SU-DHL-6 (cell line): ENCODE data around the gene ITGB7.

Source experiments
- H2AFZ ChIP-seq: fragments of 200-600 bp; sonication (generic); 2 replicates; pipeline ENCODE4 v1.6.1; 2014; ENCODE audit warnings: low read depth, mild to moderate bottlenecking, moderate library complexity, mixed read lengths, antibody characterized with exemption, low read length; ENCODE audit not compliant: severe bottlenecking
- H3F3A ChIP-seq: fragments of 200-600 bp; shearing (Covaris generic); 2 replicates; pipeline ENCODE4 v1.6.0; 2016; ENCODE audit warnings: antibody characterized with exemption, mild to moderate bottlenecking; ENCODE audit not compliant: insufficient read depth
- H3K27ac ChIP-seq: fragments of 200-600 bp; sonication (generic); 2 replicates; pipeline ENCODE4 v1.5.1; 2016; ENCODE audit warnings: low read depth, mild to moderate bottlenecking, low read length, moderate library complexity, mixed read lengths
- H3K27me3 ChIP-seq: fragments of 200-600 bp; sonication (generic), shearing (Covaris generic); 2 replicates; pipeline ENCODE4 v1.6.0; 2014; ENCODE audit warnings: mild to moderate bottlenecking, low read length
- H3K36me3 ChIP-seq: fragments of 200-600 bp; sonication (generic); 2 replicates; pipeline ENCODE4 v1.6.1; 2014; ENCODE audit warnings: mild to moderate bottlenecking, low read length, mixed read lengths
- H3K4me2 ChIP-seq: fragments of 300-600, 200-600 bp; shearing (Covaris generic), sonication (generic); 2 replicates; pipeline ENCODE4 v1.6.0; 2014; ENCODE audit warnings: low read length, low read depth, mild to moderate bottlenecking; ENCODE audit not compliant: poor library complexity, severe bottlenecking
- H3K4me3 ChIP-seq: fragments of 200-600 bp; sonication (generic); 2 replicates; pipeline ENCODE4 v1.5.1; 2014; ENCODE audit warnings: antibody characterized with exemption, low read length, mild to moderate bottlenecking, mixed read lengths; ENCODE audit not compliant: insufficient read depth, poor library complexity, severe bottlenecking
- H3K79me2 ChIP-seq: fragments of 200-600 bp; sonication (generic); 2 replicates; pipeline ENCODE4 v1.6.1; 2014; ENCODE audit warnings: mild to moderate bottlenecking, low read length, moderate library complexity; ENCODE audit not compliant: insufficient read depth
- H3K9ac ChIP-seq: fragments of 200-600 bp; sonication (generic); 2 replicates; pipeline ENCODE4 v1.7.0; 2014; ENCODE audit warnings: mild to moderate bottlenecking, low read length
- H3K9me2 ChIP-seq: fragments of 200-600 bp; sonication (generic); replicated peaks from 2 replicates; pipeline ENCODE4 v1.6.1; 2014; ENCODE audit warnings: low read length; ENCODE audit not compliant: insufficient read depth
- H3K9me3 ChIP-seq: fragments of 200-600 bp; sonication (generic); 2 replicates; pipeline ENCODE4 v1.6.1; 2014; ENCODE audit warnings: low read length, mixed read lengths; ENCODE audit not compliant: insufficient read depth
- H4K20me1 ChIP-seq: fragments of 200-600 bp; sonication (generic); 2 replicates; pipeline ENCODE4 v1.6.1; 2014; ENCODE audit warnings: low read depth, mild to moderate bottlenecking, antibody characterized with exemption, low read length, moderate library complexity, mixed read lengths
- CTCF ChIP-seq: fragments of 200-600 bp; sonication (generic); IDR thresholded peaks from one replicate; pipeline ENCODE4 v1.5.1; 2017; ENCODE audit warnings: antibody characterized with exemption, mild to moderate bottlenecking, low read length, moderate library complexity; ENCODE audit not compliant: insufficient read depth, poor library complexity, severe bottlenecking
- EZH2phosphoT487 ChIP-seq: fragments of 200-600 bp; sonication (generic), shearing (Covaris generic); conservative IDR thresholded peaks from 2 replicates; pipeline ENCODE4 v1.6.1; 2018; ENCODE audit warnings: mild to moderate bottlenecking, antibody characterized with exemption, low read length, moderate library complexity, mixed read lengths

The ITGB7 gene

GRCh38 chr12:53147653-53148052 is 59.4 kb downstream of the ITGB7 start:
- Histone ChIP-seq H3K27me3 (no peaks in the 10 kb centered on the region), H3K36me3 (no peaks in the 10 kb centered on the region), H3K27ac (no peak overlapping the region), H3K9me2 (no peaks in the 10 kb centered on the region), H3K9ac (no peak overlapping the region), H2AFZ (no peak overlapping the region), H4K20me1 (no peaks in the 10 kb centered on the region), H3K9me3 (no peaks in the 10 kb centered on the region), H3K4me3 (no peak overlapping the region), H3K79me2 (no peaks in the 10 kb centered on the region), H3K4me2 (no peak overlapping the region), H3F3A (peaks cover 4% of the 10 kb centered on the region; the same call in 1 of the 2 replicates)
- no peak for TF ChIP-seq CTCF
- TF ChIP-seq EZH2phosphoT487, result no peak

DNA sequence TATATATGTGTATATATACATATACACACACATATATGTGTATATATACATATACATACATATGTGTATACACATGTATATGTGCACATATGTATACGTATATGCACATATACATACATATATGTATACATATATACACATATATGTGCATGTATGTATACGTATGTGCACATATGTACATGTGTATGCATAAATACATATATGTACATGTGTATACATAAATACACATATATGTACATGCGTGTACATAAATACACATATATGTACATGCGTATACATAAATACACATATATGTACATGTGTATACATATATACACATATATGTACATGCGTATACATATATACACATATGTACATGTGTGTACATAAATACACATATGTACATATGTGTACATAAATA is 59.9 kb downstream of the ITGB7 start:
- Histone ChIP-seq H3K4me2 (no peak overlapping the region), H3K36me3 (no peaks in the 10 kb centered on the region), H3K79me2 (no peaks in the 10 kb centered on the region), H3F3A (peaks cover 4% of the 10 kb centered on the region; the same call in 1 of the 2 replicates), H3K9me3 (no peaks in the 10 kb centered on the region), H3K9ac (no peak overlapping the region), H4K20me1 (no peaks in the 10 kb centered on the region), H3K4me3 (no peak overlapping the region), H3K27me3 (no peaks in the 10 kb centered on the region), H3K9me2 (no peaks in the 10 kb centered on the region), H2AFZ (no peak overlapping the region), H3K27ac (no peak overlapping the region)
- no peak for TF ChIP-seq CTCF
- no peak for TF ChIP-seq EZH2phosphoT487

DNA sequence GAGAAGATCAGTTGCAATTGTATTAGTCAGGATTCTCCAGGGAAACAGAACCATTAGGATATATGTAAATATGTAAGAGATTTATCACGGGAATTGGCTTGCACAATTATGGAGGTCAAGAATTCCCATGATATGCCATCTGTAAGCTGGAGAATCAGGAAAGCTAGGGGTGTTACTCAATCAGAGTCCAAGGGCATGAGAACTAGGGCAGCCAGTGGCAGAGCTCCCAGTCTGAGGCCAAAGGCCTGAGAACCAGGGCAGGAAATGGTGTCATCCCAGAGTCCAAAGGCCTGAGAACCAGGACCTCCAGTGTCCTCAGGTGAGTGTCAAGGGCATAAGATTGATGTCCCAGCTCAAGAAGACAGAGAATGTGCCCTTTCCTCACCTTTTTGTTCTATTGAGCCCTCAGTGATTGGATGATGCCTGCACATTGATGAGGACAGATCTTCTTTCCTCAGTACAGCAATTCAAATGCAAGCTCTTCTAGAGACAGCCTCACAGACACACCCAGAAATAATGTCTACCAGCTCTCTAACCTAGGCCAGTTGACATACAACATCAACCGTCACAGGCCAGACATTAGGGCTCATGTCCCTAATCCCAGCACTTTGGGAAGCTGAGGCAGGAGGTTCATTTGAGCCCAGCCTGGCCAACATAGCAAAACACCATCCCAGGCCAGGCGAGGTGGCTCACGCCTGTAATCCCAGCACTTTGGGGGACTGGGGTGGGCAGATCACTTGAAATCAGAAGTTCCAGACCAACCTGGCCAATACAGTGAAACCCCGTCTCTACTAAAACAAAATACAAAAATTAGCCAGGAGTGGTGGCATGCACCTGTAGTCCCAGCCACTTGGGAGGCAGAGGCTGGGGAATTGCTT is 61.4 kb downstream of the ITGB7 start:
- Histone ChIP-seq H4K20me1 (no peaks in the 10 kb centered on the region), H3K27me3 (no peaks in the 10 kb centered on the region), H3K79me2 (no peaks in the 10 kb centered on the region), H2AFZ (no peak overlapping the region), H3K4me3 (no peak overlapping the region), H3K9ac (no peak overlapping the region), H3F3A (peaks cover 4% of the 10 kb centered on the region; the same call in 1 of the 2 replicates), H3K9me2 (no peaks in the 10 kb centered on the region), H3K9me3 (no peaks in the 10 kb centered on the region), H3K4me2 (no peak overlapping the region), H3K36me3 (no peaks in the 10 kb centered on the region), H3K27ac (no peak overlapping the region)
- TF ChIP-seq CTCF, result no peak
- TF ChIP-seq EZH2phosphoT487, result no peak
